Measurements from ENCODE around the gene RINT1. TPM values are rescaled to one million over a fixed set of nuclear protein-coding genes. Genes with fewer than 3 reads are reported as not detected.
"Not testable (repeated sequence)": the region's sequence is repeated elsewhere in the genome, so short reads cannot be mapped to it uniquely, and the experiment has no call there.

RINT1 gene
- total RNA-seq, 1 donor = 29.0 TPM

DNA sequence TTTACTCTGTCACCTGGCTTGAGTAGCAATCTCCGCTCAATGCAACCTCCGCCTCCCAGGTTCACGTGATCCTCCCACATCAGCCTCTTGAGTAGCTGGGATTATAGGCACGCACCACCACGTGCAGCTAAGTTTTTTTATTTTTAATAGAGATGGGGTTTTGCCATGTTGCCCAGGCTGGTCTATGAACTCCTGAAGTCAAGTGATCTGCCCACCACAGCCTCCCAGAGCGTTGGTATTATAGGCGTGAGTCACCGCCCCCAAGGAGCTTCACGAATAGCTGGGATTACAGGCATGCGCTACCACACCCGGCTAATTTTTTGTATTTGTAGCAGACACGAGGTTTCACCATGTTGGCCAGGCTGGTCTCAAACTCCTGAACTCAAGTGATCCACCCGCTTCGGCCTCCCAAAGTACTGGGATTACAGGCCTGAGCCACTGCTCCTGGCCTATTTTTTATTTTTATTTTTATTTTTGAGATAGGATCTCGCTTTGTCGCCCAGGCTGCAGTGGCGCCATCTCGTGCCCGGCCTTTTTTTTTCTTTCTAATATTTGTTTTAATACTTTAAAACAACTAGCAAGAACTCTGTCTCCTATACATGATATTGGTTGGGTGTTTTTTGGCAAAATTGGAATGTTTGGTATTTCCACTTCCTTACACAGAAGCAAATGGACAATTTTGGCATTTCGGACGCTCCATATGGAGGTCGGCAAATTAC lies 48.2 kb downstream of the RINT1 start:
- H3K4me1 ChIP-seq (ENCODE audit: insufficient read depth, low read length) = peaks cover 7% of the 10 kb centered on the region
- no peak overlapping the region for H3K4me3 ChIP-seq (ENCODE audit: low read length)
- H3K9me3 ChIP-seq (ENCODE audit: low read depth, low read length) = no peaks in the 10 kb centered on the region
- H3K27me3 ChIP-seq (ENCODE audit: insufficient read depth, low read length) = no peaks in the 10 kb centered on the region

DNA sequence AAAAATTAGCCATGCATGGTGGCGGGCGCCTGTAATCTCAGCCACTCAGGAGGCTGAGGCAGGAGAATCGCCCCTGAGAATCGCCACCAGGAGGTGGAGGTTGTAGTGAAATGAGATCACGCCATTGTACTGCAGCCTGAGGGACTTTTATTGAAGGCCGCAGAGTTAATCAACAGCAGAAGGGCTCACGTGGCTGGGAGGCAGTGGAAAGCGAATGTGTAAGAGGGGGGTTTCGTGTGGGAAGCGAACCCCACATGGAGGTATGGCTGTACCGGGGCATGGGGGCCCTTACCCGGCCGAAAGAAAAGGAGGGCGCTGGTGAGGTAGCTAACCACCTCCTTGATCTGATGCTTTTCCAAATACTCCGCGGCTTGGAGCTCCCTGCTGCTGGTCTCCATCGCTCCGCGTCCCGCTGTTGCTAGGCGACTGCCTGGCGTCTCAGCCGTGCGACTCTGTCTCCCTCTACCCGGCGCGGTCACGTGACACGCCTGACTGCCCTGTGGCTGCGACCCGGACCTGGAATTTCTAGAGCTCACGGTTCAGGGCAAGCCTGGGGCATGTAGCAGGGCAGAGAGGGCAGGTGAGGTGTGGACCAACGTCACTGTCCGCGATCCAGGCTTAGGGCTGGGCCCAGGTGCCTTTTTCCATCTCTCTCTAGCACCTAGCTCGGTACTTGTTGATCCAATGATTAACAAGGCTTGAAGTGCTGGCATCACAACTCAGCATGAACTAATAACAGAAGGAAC lies 49.2 kb downstream of the RINT1 start, which contains the start of gene EFCAB10:
EFCAB10 (minus strand) TSS at position 428 of the 746 bp plus-strand sequence; CDS start at position 398, 30 bp downstream.
- Histone ChIP-seq H3K27me3 (ENCODE audit: insufficient read depth, low read length) (no peaks in the 10 kb centered on the region), H3K9me3 (ENCODE audit: low read depth, low read length) (no peaks in the 10 kb centered on the region), H3K4me1 (ENCODE audit: insufficient read depth, low read length) (peaks cover 7% of the 10 kb centered on the region), H3K4me3 (ENCODE audit: low read length) (no peak within 1 kb of the TSS)

DNA sequence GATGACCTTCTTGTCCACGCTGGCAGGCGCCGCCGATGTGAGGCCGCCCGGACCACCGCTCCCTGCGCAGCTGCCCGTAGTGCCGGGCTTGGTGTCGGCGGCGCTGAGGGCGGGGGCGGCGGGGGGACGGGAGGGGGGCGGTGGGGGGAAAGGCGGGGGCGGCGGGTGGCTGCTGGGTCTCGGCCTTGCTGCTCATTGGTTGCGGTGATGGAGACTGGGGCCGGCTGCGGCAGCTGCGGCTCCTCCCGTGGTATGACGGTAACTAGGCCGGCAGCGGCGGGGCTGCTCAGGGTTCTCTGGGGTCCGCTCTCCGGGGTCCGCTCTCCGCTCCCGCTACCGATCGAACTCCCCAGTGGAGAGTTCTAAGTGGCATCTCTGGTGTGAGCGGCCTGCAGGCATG lies 51.1 kb downstream of the RINT1 start:
- Histone ChIP-seq H3K9me3 (ENCODE audit: low read depth, low read length) (no peaks in the 10 kb centered on the region), H3K4me1 (ENCODE audit: insufficient read depth, low read length) (peaks cover 7% of the 10 kb centered on the region), H3K27me3 (ENCODE audit: insufficient read depth, low read length) (no peaks in the 10 kb centered on the region), H3K4me3 (ENCODE audit: low read length) (no peak overlapping the region)

GRCh38 chr7:105584165-105584564 lies 52.2 kb downstream of the RINT1 start:
- Histone ChIP-seq H3K4me1 (ENCODE audit: insufficient read depth, low read length) (peaks cover 7% of the 10 kb centered on the region), H3K4me3 (ENCODE audit: low read length) (no peak overlapping the region), H3K9me3 (ENCODE audit: low read depth, low read length) (no peaks in the 10 kb centered on the region), H3K27me3 (ENCODE audit: insufficient read depth, low read length) (no peaks in the 10 kb centered on the region)

DNA sequence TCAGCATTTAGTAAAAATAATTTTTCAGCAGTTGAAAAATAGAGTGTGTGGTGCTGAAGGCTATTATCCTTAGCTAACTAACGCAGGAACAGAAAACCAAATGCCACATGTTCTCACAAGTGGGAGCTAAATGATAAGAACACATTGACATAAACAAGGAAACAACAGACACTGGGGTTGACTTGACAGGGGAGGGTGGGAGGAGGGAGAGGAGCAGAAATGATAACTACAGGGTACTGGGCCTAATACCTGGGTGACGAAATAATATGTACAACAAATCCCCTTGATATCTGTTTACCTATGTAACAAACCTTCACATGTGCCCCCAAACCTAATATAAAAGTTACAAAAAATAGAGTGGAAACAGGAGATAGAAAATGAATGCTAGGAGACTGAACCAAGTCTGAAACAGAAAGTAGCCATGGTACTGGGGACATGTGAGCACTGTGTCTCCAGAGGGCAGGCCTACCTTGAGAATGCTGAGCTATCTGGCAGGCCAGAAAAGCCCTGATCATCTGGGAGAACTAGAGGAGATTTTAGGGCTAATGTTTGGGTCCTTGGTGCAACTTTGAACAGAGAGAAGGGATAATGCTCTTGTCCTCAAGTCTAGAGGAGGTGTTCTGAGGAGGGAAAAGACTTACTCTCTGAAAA lies 54.0 kb downstream of the RINT1 start:
- Histone ChIP-seq H3K4me3 (ENCODE audit: low read length) (no peak overlapping the region), H3K27me3 (ENCODE audit: insufficient read depth, low read length) (no peaks in the 10 kb centered on the region), H3K9me3 (ENCODE audit: low read depth, low read length) (no peaks in the 10 kb centered on the region), H3K4me1 (ENCODE audit: insufficient read depth, low read length) (peaks cover 6% of the 10 kb centered on the region)

DNA sequence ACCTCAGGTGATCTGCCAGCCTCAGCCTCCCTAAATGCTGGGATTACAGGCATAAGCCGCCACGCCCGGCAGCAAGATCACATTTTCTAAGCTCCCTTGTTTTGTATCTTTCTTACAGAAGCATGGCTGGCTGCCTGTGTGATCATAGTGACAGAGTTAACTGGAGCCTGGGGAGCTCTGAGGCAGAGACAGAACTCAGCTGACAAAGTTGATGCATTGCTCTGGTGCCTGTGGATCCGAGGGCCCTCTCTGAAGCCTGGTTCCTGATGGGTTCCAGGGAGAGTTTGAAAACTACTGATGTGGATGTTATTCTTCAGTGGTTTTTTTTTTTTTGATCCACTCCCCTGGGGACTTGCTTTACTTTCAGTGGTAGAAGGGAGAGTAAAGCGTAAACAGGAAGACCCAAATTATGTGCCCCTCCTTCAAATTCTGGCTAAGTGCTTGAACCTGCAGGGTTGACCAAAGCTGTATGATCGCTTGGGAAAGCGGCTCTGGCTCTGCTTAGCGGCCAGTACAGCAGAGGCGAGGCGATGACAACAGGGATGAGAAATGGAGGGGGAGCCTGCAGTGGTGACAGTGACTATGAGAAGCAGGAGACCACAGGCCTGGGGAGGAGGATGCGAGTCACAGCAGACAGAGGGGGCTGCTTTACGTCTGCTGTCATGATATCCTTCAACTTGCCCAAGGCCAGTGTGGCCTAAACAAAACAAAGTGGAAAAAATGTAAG lies 56.1 kb downstream of the RINT1 start:
- Histone ChIP-seq H3K4me1 (ENCODE audit: insufficient read depth, low read length) (no peaks in the 10 kb centered on the region), H3K4me3 (ENCODE audit: low read length) (no peak overlapping the region), H3K27me3 (ENCODE audit: insufficient read depth, low read length) (no peaks in the 10 kb centered on the region), H3K9me3 (ENCODE audit: low read depth, low read length) (no peaks in the 10 kb centered on the region)

DNA sequence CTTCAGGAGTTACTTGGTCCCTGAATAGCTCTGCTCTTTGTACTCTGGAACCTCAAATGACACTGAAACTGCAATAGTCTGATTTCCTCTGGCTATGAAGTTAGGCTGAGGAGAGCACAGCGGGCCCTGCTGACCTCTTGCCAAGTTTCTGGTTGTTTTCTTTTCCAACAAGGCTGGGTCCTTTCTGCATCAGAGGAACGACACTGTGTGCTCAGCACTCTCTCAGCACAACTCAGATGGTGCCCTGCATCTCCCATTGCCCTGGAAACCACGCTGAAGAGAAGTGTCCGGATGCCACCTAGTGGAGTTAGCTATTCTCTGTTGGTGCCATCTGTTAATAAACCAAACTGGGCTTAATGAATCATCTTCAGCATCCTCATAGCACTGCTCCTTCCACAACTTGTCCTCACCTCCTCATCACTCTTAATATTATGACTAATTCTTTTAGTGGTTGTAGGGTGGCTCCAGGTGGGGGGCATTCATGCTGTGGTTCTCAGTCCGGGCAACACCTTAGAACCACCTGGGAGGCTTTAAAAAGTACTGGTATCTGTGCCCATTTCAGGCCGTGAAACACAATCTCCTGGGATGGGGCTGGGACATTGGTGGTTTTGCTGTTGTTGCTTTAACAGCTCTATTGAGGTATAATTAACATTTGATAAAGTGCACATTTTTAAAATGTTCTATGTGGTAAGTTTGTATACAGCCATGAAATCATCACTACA lies 57.5 kb downstream of the RINT1 start:
- H3K9me3 ChIP-seq (ENCODE audit: low read depth, low read length) = no peaks in the 10 kb centered on the region
- no peak overlapping the region for H3K4me3 ChIP-seq (ENCODE audit: low read length)
- H3K4me1 ChIP-seq (ENCODE audit: insufficient read depth, low read length) = no peaks in the 10 kb centered on the region
- H3K27me3 ChIP-seq (ENCODE audit: insufficient read depth, low read length) = no peaks in the 10 kb centered on the region

- Histone ChIP-seq H3K4me1 (ENCODE audit: insufficient read depth, low read length) (no peaks in the 10 kb centered on the region), H3K9me3 (ENCODE audit: low read depth, low read length) (no peaks in the 10 kb centered on the region), H3K27me3 (ENCODE audit: insufficient read depth, low read length) (no peaks in the 10 kb centered on the region), H3K4me3 (ENCODE audit: low read length) (no peak overlapping the region)
Observed at GRCh38 chr7:105590793-105591192, 58.8 kb downstream of the RINT1 start.

- Histone ChIP-seq H3K4me1 (ENCODE audit: insufficient read depth, low read length) (no peaks in the 10 kb centered on the region), H3K9me3 (ENCODE audit: low read depth, low read length) (no peaks in the 10 kb centered on the region), H3K27me3 (ENCODE audit: insufficient read depth, low read length) (no peaks in the 10 kb centered on the region), H3K4me3 (ENCODE audit: low read length) (no peak overlapping the region)
Observed at GRCh38 chr7:105591522-105591921, 59.5 kb downstream of the RINT1 start.

DNA sequence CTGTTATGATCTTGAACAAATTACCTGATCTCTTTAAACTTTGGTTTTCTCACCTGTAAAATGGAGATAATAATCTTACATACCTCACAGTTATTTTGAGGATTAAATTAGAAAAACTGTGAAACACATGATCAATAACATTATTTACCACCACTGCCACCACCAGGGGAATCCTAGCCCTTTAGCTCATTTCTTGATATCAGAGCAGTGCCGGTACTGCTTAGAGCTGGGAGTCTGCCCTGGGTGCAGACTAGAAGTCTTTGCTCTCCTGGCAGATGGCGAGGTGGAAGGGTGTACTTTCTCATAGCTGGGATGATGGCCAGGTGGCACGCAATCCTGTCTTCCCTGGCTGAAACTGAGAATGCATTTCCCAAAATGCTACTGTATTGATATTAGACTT lies 62.0 kb downstream of the RINT1 start:
- H3K4me1 ChIP-seq (ENCODE audit: insufficient read depth, low read length) = no peaks in the 10 kb centered on the region
- H3K27me3 ChIP-seq (ENCODE audit: insufficient read depth, low read length) = no peaks in the 10 kb centered on the region
- no peaks in the 10 kb centered on the region for H3K9me3 ChIP-seq (ENCODE audit: low read depth, low read length)
- no peak overlapping the region for H3K4me3 ChIP-seq (ENCODE audit: low read length)

DNA sequence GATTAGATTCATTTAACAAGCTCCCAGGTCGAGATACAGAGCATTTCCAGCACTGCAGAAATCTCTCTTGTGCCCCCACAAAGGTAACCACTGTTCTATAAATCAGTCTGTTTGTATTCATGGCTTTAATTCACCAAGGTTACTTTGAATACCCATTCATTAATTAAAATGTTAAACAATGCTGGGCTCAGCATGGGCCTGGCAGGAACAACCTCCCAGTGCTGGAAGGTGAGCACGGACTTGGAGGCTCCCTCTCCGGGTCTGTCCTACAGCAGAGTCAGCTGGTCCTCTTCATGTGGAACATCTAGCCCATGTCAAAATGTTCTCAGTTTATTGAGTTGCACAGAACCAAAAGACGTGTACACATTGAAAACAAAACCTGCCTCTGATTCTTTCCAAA lies 64.9 kb downstream of the RINT1 start:
- Histone ChIP-seq H3K9me3 (ENCODE audit: low read depth, low read length) (no peaks in the 10 kb centered on the region), H3K27me3 (ENCODE audit: insufficient read depth, low read length) (no peaks in the 10 kb centered on the region), H3K4me1 (ENCODE audit: insufficient read depth, low read length) (no peaks in the 10 kb centered on the region), H3K4me3 (ENCODE audit: low read length) (no peak overlapping the region)

DNA sequence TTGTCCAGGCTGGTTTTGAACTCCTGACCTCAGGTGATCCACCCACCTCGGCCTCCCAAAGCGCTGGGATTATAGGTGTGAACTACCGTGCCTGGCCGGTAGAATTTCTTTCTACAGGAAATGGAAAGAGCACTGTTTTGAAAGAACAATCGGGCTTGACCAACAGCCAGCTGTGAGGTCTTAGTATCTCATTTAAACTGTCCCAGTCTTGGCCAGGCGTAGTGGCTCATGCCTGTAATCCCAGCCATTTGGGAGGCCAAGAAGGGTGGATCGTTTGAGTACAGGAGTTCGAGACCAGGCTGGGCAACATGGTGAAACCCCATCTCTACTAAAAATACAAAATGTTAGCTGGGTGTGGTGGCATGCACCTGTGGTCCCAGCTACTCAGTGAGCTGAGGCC lies 67.1 kb downstream of the RINT1 start:
- not testable (repeated sequence) for H3K4me1 ChIP-seq (ENCODE audit: insufficient read depth, low read length); H3K4me3 ChIP-seq (ENCODE audit: low read length); H3K9me3 ChIP-seq (ENCODE audit: low read depth, low read length); H3K27me3 ChIP-seq (ENCODE audit: insufficient read depth, low read length)

DNA sequence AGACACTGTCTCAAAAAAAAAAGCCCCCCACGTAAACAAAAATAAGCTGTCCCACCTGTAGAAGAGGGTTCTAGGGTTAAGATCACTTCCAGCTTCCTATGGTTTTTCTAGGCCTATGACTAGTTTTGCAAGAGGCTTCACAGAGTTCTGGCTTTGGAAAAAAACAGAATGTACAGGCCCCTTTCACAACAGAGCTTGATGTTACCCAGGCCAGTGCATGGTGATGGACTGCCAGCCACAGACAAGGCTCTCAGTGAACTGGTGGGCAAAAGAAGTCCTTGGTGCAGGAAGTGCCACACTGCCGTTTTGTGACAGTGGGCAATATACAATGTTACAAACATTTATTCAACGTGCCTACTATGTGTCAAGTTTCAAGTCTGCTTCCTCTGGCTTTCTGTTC lies 67.5 kb downstream of the RINT1 start:
- no peak overlapping the region for H3K4me3 ChIP-seq (ENCODE audit: low read length)
- H3K27me3 ChIP-seq (ENCODE audit: insufficient read depth, low read length) = no peaks in the 10 kb centered on the region
- H3K4me1 ChIP-seq (ENCODE audit: insufficient read depth, low read length) = no peaks in the 10 kb centered on the region
- no peaks in the 10 kb centered on the region for H3K9me3 ChIP-seq (ENCODE audit: low read depth, low read length)

GRCh38 chr7:105600720-105601550 lies 68.9 kb downstream of the RINT1 start:
- no peaks in the 10 kb centered on the region for H3K4me1 ChIP-seq (ENCODE audit: insufficient read depth, low read length)
- no peak overlapping the region for H3K4me3 ChIP-seq (ENCODE audit: low read length)
- H3K9me3 ChIP-seq (ENCODE audit: low read depth, low read length) = no peaks in the 10 kb centered on the region
- H3K27me3 ChIP-seq (ENCODE audit: insufficient read depth, low read length) = no peaks in the 10 kb centered on the region
